Mesothelial cell of epicardium (in vitro differentiated cells): ENCODE results near the gene TRAF3IP1. TPM values are rescaled to one million over a fixed set of nuclear protein-coding genes. Genes with fewer than 3 reads are reported as not detected.

Experiments
- DNase-seq, 2 experiments: peaks; one replicate each; pipeline ENCODE4 v3.0.0; 2021; ENCODE audit warnings: low spot score in 2 of 2; ENCODE audit not compliant: unreplicated experiment in 2 of 2
- H3K27ac Mint-ChIP-seq: 2 replicates; pipeline ENCODE4 v1.8.0; 2021; ENCODE audit warnings: mixed read lengths
- H3K27me3 Mint-ChIP-seq: 2 replicates; pipeline ENCODE4 v1.8.0; 2021; ENCODE audit warnings: low read depth, mixed read lengths
- H3K36me3 Mint-ChIP-seq: 2 replicates; pipeline ENCODE4 v1.8.0; 2021; ENCODE audit warnings: mixed read lengths
- H3K4me1 Mint-ChIP-seq: 2 replicates; pipeline ENCODE4 v1.8.0; 2021; ENCODE audit warnings: mixed read lengths
- H3K4me3 Mint-ChIP-seq: 2 replicates; pipeline ENCODE4 v1.8.0; 2021; ENCODE audit warnings: mild to moderate bottlenecking, moderate library complexity, mixed read lengths
- H3K9me3 Mint-ChIP-seq: 2 replicates; pipeline ENCODE4 v1.8.0; 2021; ENCODE audit warnings: mixed read lengths
- CTCF ChIP-seq: fragments of 200-600 bp; sonication (generic); IDR thresholded peaks from one replicate; pipeline ENCODE4 v1.5.0; 2021; ENCODE audit warnings: antibody characterized with exemption; ENCODE audit not compliant: unreplicated experiment
- total RNA-seq: library from RNA; stranded (reverse); gene quantifications from 3 replicates; pipeline ENCODE4 v1.2.1, GENCODE V29; 2021

TRAF3IP1 gene
- total RNA-seq, 1 donor from 2014 or later: 17.5 TPM

GRCh38 chr2:238389988-238390589, 69.8 kb downstream of the TRAF3IP1 start:
- Mint-ChIP-seq H3K9me3 (no peaks in the 10 kb centered on the region), H3K36me3 (peaks cover 13% of the 10 kb centered on the region), H3K4me3 (no peak overlapping the region), H3K4me1 (peaks cover 10% of the 10 kb centered on the region), H3K27me3 (peaks cover 55% of the 10 kb centered on the region), H3K27ac (peak overlapping the region; percentile 83)
- TF ChIP-seq CTCF: no peak
- no peak for DNase-seq

- DNase-seq: no peak
- peaks cover 54% of the 10 kb centered on the region for H3K27me3 Mint-ChIP-seq
- no peaks in the 10 kb centered on the region for H3K9me3 Mint-ChIP-seq
- no peak overlapping the region for H3K4me3 Mint-ChIP-seq
- H3K27ac Mint-ChIP-seq: no peak overlapping the region
- H3K4me1 Mint-ChIP-seq: peaks cover 10% of the 10 kb centered on the region
- H3K36me3 Mint-ChIP-seq: peaks cover 11% of the 10 kb centered on the region
- no peak for TF ChIP-seq CTCF
These were observed 70.8 kb downstream of the TRAF3IP1 start for GRCh38 chr2:238391042-238391689.

- Mint-ChIP-seq H3K36me3 (peaks cover 29% of the 10 kb centered on the region), H3K9me3 (no peaks in the 10 kb centered on the region), H3K27ac (no peak overlapping the region), H3K4me1 (no peaks in the 10 kb centered on the region), H3K27me3 (peaks cover 44% of the 10 kb centered on the region), H3K4me3 (no peak overlapping the region)
- no peak for DNase-seq
- TF ChIP-seq CTCF: no peak
These were observed 76.3 kb downstream of the TRAF3IP1 start for GRCh38 chr2:238396663-238397062.

- Mint-ChIP-seq H3K27me3 (peaks cover 37% of the 10 kb centered on the region), H3K27ac (no peak overlapping the region), H3K36me3 (peaks cover 31% of the 10 kb centered on the region), H3K9me3 (no peaks in the 10 kb centered on the region), H3K4me1 (no peaks in the 10 kb centered on the region), H3K4me3 (no peak overlapping the region)
- no peak for DNase-seq
- TF ChIP-seq CTCF: no peak
These were observed 77.0 kb downstream of the TRAF3IP1 start for GRCh38 chr2:238397356-238397755.

- H3K4me3 Mint-ChIP-seq: no peak overlapping the region
- H3K9me3 Mint-ChIP-seq: no peaks in the 10 kb centered on the region
- no peaks in the 10 kb centered on the region for H3K4me1 Mint-ChIP-seq
- peak overlapping the region; percentile 6 for H3K27ac Mint-ChIP-seq
- peaks cover 33% of the 10 kb centered on the region for H3K36me3 Mint-ChIP-seq
- DNase-seq: no peak
- peaks cover 27% of the 10 kb centered on the region for H3K27me3 Mint-ChIP-seq
- TF ChIP-seq CTCF: no peak
These were observed 78.3 kb downstream of the TRAF3IP1 start for GRCh38 chr2:238398577-238398976.
